ENCODE results near the gene PKM.

Gene PKM

GRCh38 chr15:72205273-72205672 is 25.7 kb downstream of the PKM start:
- no peak for TF ChIP-seq CTCF (IDR thresholded peaks at IDR 0.05; ENCODE audit: low read depth, low read length, missing control alignments)
- DNase-seq (ENCODE audit: low read depth), result no peak
- in situ Hi-C loops (cut with HindIII; ENCODE audit: low sequenced_read_pairs), result no loop called here
- H3K4me3 ChIP-seq (ENCODE audit: low read depth, low read length), result no peak overlapping the region

GRCh38 chr15:72203507-72203837 is 27.5 kb downstream of the PKM start:
- in situ Hi-C loops (cut with HindIII; ENCODE audit: low sequenced_read_pairs), result no loop called here
- no peak overlapping the region for H3K4me3 ChIP-seq (ENCODE audit: low read depth, low read length)
- DNase-seq (ENCODE audit: low read depth), result peak; percentile 86
- TF ChIP-seq CTCF (IDR thresholded peaks at IDR 0.05; ENCODE audit: low read depth, low read length, missing control alignments), result no peak

GRCh38 chr15:72202801-72203506 is 28.0 kb downstream of the PKM start:
- no peak overlapping the region for H3K4me3 ChIP-seq (ENCODE audit: low read depth, low read length)
- no peak for DNase-seq (ENCODE audit: low read depth)
- in situ Hi-C loops (cut with HindIII; ENCODE audit: low sequenced_read_pairs), result no loop called here
- TF ChIP-seq CTCF (IDR thresholded peaks at IDR 0.05; ENCODE audit: low read depth, low read length, missing control alignments), result no peak

- no peak overlapping the region for H3K4me3 ChIP-seq (ENCODE audit: low read depth, low read length)
- in situ Hi-C loops (cut with HindIII; ENCODE audit: low sequenced_read_pairs), result no loop called here
- DNase-seq (ENCODE audit: low read depth), result no peak
- no peak for TF ChIP-seq CTCF (IDR thresholded peaks at IDR 0.05; ENCODE audit: low read depth, low read length, missing control alignments)
Measured at GRCh38 chr15:72202302-72202701, 28.7 kb downstream of the PKM start.

- in situ Hi-C loops (cut with HindIII; ENCODE audit: low sequenced_read_pairs), result no loop called here
- TF ChIP-seq CTCF (IDR thresholded peaks at IDR 0.05; ENCODE audit: low read depth, low read length, missing control alignments), result no peak
- DNase-seq (ENCODE audit: low read depth), result no peak
- no peak overlapping the region for H3K4me3 ChIP-seq (ENCODE audit: low read depth, low read length)
Measured at GRCh38 chr15:72201391-72201921, 29.5 kb downstream of the PKM start.

- TF ChIP-seq CTCF (IDR thresholded peaks at IDR 0.05; ENCODE audit: low read depth, low read length, missing control alignments), result no peak
- no peak overlapping the region for H3K4me3 ChIP-seq (ENCODE audit: low read depth, low read length)
- DNase-seq (ENCODE audit: low read depth), result no peak
- in situ Hi-C loops (cut with HindIII; ENCODE audit: low sequenced_read_pairs), result no loop called here
Measured at GRCh38 chr15:72200395-72201237, 30.4 kb downstream of the PKM start.
